ENCODE results near the gene PAIP2.

PAIP2 gene

GRCh38 chr5:139414581-139415130, 73.0 kb downstream of the PAIP2 start:
- no peak for DNase-seq

GRCh38 chr5:139415221-139415861, 73.7 kb downstream of the PAIP2 start:
- DNase-seq, result no peak

GRCh38 chr5:139415869-139416268, 74.2 kb downstream of the PAIP2 start:
- DNase-seq, result no peak

- DNase-seq, result no peak
Observed at GRCh38 chr5:139416651-139417050, 75.0 kb downstream of the PAIP2 start.

GRCh38 chr5:139417214-139417613, 75.6 kb downstream of the PAIP2 start:
- no peak for DNase-seq

- DNase-seq, result no peak
Observed at GRCh38 chr5:139418793-139419192, 77.1 kb downstream of the PAIP2 start.
